Stimulated activated CD4-positive, alpha-beta T cell treated with anti-CD3 and anti-CD28 coated beads, TNF-alpha, amount 100 ng/mL, for 1 hour (primary cell): Measurements from ENCODE around the gene FADD.

Source experiments
- DNase-seq, 3 donors: peaks; one replicate each; pipeline ENCODE4 v3.0.0-alpha.2; 2020; ENCODE audit warnings: low read depth in 3 of 3, low spot score in 1 of 3

The FADD gene

GRCh38 chr11:70230840-70231710 lies 28.0 kb downstream of the FADD start:
- no peak for DNase-seq

- no peak for DNase-seq
Observed at GRCh38 chr11:70233034-70233433, 29.9 kb downstream of the FADD start.

- no peak for DNase-seq
Observed at GRCh38 chr11:70233511-70233934, 30.4 kb downstream of the FADD start.

- DNase-seq = no peak
Observed at GRCh38 chr11:70233962-70234361, 30.9 kb downstream of the FADD start.

GRCh38 chr11:70240337-70240736 lies 37.2 kb downstream of the FADD start:
- DNase-seq = no peak

- no peak for DNase-seq
Observed at GRCh38 chr11:70241709-70242108, 38.6 kb downstream of the FADD start.

- no peak for DNase-seq
Observed at GRCh38 chr11:70242885-70243284, 39.8 kb downstream of the FADD start.

- no peak for DNase-seq
Observed at GRCh38 chr11:70243912-70244652, 41.0 kb downstream of the FADD start.

GRCh38 chr11:70244698-70245097 lies 41.6 kb downstream of the FADD start:
- DNase-seq = no peak

GRCh38 chr11:70246196-70246595 lies 43.1 kb downstream of the FADD start:
- DNase-seq = no peak

- DNase-seq = no peak
Observed at GRCh38 chr11:70247042-70247709, 44.1 kb downstream of the FADD start.

GRCh38 chr11:70247710-70248072 lies 44.6 kb downstream of the FADD start:
- DNase-seq = no peak

- no peak for DNase-seq
Observed at GRCh38 chr11:70250876-70251658, 48.0 kb downstream of the FADD start.

GRCh38 chr11:70251659-70252321 lies 48.7 kb downstream of the FADD start:
- no peak for DNase-seq

GRCh38 chr11:70252844-70253243 lies 49.7 kb downstream of the FADD start:
- DNase-seq = no peak

- DNase-seq = no peak
Observed at GRCh38 chr11:70255477-70256116, 52.5 kb downstream of the FADD start.
